ENCODE results near the gene SCGB1D4.

SCGB1D4 gene

DNA sequence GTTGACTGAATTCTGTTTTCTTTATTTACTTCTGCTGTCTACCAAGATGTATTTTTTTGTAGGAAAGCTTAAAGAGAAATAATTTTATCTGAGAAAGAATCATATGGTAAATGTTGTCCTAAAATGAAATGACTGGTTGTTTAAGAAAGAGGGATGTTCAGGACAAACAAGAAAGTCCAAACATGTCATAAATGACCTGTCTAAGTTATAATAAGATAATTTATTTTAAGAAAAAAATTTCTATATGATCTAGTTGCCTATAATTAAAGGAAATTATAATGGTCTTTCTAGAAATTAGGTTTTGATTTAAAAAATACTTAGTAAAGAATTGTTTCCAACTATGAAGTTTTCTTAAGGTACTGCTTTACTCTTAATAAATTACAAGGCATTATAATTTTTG is 18.4 kb downstream of the SCGB1D4 start:
- DNase-seq (ENCODE audit: low spot score) (no peak), FAIRE-seq (no peak)

DNA sequence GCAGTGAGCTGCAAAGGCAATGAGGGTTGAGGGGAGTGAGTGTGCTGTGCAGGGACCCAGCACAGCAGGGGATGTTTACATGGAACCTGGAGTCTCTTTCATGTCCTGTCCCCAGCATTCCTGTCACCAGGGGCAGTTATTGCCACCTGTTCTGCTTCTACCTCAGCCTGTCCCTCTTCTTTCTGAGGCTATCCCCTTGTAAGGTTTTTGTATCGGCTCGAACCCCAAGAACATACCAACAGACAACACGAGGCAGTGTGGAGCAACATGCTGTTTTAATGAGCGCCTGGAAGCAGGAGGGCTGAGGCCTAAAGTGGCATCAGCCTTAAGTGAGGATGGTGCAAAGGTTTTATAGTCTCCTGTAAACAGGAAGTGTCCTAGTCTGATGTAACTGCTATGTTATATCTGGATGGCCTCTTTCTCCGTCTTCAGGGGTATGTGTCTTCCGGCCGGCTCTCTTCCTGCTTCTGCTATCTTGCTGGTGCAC is 25.0 kb downstream of the SCGB1D4 start:
- FAIRE-seq (no peak), DNase-seq (ENCODE audit: low spot score) (no peak)

DNA sequence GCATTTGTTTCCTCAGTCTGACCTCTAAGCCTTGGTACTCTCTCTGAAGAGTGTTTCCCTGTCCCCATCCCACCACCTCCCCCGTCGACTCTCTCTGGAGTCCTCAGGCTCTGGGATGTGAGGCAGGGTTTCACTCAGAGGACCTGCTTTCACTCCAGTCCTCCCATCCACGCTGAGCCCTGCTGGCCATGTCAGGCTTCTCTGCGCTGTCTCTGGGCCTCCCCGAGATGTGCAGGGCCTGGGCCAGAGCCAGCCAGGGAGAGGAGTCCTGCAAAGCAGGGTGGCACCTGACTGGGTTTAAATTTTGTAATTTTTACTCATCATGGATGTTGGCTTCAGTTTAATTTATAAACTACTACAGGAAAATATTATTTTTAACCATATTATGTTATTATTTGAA is 25.6 kb downstream of the SCGB1D4 start:
- no peak for FAIRE-seq
- no peak for DNase-seq (ENCODE audit: low spot score)

DNA sequence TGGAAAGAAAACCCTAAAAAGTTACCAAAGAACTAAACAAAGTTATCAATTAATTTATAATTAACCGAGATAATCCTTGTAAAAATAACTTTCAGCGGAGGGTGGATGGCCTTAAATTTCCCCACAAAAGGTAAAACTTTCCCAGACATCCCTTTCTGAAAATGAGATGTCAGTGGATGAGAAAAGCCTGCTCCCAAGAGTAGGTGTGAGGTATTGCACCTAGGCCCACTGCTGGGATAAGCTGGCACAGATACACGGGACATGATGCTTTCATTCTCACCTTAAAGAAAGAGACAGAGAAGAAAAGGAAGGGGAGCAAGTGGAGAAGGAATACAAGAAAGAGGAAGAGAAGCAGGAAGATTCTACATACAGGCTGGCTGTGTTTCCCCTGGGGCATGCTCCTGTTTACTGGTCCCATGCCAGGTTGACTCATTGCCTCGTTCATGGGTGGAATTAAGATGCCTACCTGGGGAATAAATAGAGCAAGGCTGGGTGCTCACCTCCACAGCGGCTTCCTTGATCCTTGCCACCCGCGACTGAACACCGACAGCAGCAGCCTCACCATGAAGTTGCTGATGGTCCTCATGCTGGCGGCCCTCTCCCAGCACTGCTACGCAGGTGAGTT is 29.1 kb downstream of the SCGB1D4 start, which contains the start of gene SCGB2A2:
TSS of gene SCGB2A2 (plus strand) at position 505 of the 625 bp plus-strand sequence. CDS start at position 564, 59 bp downstream.
- DNase-seq (ENCODE audit: low spot score): no peak
- FAIRE-seq: no peak

DNA sequence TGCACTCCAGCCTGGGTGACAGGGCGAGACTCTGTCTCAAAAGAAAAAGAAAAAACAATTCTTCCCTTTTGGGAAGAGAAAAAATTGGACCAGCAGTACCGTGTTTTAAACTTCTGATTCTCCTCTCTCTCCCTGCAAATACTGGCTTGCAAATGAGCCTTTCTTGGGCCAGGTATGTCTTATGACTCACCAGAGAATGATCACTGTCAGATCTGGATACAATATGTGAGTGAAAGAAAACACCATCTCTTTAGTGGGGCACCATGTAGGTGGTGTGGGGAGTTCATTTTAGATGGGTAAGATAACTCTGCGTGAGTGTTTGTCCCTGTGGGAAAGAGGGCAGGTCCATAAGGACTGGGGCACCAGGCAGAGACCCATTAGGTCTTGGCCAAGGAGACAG is 31.3 kb downstream of the SCGB1D4 start:
- DNase-seq (ENCODE audit: low spot score): no peak
- FAIRE-seq: no peak

DNA sequence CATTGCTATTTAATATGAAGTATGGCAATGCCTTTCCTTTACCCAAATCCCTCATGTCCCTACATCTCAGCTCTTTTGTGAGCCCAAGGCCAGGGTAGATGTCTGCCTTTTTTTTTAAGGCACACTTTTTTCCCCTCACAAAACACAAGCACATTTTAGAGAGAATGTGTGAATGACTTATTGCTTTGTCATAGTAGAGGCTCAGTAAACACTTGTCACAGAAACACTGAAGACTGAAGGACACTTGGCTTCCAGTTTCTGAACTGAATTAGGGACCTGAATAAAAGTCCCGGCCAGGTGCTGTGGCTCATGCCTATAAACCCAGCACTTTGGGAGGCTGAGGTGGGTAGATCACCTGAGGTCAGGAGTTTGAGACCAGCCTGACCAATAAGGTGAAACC is 31.8 kb downstream of the SCGB1D4 start:
- FAIRE-seq: no peak

DNA sequence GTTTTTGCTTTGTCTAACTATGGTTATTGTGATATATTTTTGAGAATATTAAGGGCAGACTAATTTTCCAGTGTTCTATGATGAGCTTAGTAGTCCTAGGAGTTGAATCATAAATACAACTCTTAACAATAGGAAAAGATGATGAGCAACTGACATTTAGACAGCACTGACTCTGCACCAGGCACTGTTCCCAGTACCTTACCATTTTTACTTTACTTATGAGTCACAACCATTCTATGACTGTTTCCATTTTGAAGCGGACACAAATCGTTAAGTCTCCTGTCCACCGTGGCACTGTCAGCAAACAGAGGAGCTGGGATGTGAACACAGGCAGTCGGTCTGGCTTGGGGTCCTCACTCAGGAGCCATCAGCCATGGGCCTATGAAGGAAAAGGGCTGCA is 32.3 kb downstream of the SCGB1D4 start:
- FAIRE-seq: no peak

More for the DNA sequence above, 31.8 kb downstream of the SCGB1D4 start:
- DNase-seq (ENCODE audit: low spot score): no peak

DNA sequence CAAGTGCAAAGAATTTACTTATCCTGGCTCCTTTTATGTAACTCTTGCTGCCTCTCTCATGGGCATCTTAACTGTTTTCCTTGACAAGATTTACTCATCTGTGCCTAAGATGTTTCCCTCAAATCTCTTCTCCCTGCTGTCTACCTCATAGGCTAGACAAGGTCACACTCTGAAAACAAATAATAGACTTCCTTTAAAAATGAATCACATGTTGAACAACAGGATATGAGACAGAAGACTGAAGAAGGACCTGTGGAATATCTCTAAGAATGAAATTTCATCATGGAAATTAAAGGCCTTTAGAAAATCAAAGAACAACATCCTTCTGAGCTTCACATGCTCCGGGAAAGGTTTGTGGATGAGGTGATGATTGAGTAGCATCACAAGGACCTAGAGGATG is 34.9 kb downstream of the SCGB1D4 start:
- no peak for DNase-seq (ENCODE audit: low spot score)
- FAIRE-seq: no peak

More for the DNA sequence above, 32.3 kb downstream of the SCGB1D4 start:
- DNase-seq (ENCODE audit: low spot score): peak; percentile 24

DNA sequence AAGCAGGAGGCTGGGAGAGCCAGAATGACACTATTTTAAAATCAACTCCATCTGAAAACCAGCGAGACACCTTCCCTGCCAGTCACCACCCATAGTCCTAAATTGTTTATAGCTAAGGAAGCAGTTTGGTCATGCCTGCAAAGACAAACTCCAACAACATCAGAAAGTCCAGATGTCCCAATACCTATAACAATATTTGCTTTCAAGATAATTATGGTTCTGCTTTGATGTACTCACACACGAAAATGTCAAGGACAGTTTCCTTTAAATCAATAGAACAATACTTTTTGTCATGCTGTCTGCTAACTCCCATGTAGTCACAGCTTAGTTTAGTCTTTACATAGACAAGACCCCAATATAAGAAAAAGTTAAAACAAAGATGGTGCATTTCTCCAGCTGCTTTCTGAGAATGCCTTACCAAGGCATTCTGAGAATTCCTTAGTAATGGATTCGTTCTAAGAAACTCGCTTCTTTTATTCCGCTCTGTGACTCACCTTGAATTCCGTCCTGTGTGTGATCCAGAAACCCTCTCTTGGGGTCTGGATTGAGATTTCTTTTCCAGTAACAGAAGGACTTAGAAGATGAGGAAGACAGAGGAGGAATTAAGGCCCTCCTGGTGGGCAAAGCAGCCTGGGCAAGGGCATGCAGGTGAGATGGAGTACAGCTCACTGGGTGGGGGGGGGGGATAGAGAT is 38.5 kb downstream of the SCGB1D4 start:
- no peak for DNase-seq (ENCODE audit: low spot score)
- FAIRE-seq: no peak

DNA sequence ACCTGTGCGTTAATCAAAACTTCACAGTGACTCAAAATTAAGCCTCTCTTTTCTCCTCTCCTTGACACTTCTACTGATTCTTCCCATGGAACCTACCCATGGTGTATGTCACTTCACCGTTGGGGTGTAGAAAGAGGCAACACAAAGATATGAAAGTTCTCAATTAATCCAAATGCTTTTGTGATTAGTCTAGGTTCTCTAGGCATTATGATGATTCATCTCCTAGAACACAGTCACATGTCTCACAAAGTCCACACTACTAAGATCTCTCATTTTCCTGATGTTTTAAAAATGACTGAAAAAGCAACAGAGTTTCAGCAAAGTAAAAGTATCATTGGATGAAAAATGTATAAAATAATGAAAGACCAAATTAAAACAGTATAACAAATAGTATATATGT is 42.6 kb downstream of the SCGB1D4 start:
- FAIRE-seq (no peak), DNase-seq (ENCODE audit: low spot score) (no peak)

DNA sequence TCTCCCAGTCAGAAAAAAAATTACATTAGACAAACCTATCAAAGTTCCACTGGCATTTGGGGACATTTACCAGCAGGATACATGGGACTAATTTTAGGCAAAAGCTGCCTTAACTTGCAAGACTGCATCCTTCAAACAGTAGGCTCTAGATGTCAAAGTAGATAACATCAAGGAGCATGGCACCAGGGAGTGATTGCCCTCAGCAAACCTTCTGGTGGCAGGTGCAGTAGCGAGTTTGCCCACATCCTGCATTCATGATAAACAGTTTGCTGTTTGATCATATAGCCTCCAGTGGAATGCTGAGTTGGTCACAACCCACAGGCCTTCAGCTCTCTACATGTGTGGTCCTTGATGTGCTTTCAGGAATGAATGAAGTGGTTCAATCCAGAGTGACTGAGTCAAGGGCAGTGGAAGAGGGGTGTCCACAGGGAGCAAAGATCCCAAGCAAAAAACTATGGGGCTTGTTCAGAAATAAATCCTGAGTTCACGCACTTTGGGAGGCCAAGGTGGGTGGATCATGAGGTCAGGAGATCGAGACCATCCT is 44.8 kb downstream of the SCGB1D4 start:
- FAIRE-seq: peak; percentile 40

DNA sequence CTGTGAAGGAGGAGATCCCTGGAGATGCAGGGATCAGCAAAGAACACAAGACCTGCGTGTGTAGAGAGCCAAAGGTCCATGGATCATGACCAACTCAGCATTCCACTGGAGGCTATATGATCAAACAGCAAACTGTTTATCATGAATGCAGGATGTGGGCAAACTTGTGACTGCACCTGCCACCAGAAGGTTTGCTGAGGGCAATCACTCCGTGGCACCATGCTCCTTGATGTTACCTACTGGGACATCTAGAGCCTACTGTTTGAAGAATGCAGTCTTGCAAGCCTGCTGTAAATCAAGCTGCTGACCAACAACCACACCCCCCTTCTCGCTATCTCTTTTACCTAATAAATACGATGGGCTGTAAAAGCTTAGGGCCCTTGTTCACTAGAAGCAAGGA is 47.2 kb downstream of the SCGB1D4 start:
- FAIRE-seq: no peak
- DNase-seq (ENCODE audit: low spot score): no peak

More for the DNA sequence above, 44.8 kb downstream of the SCGB1D4 start:
- no peak for DNase-seq (ENCODE audit: low spot score)

Measured in urothelium cell line (cell line).